Measurements from ENCODE around the gene INTS1. TPM values are rescaled to one million over a fixed set of nuclear protein-coding genes. Genes with fewer than 3 reads are reported as not detected.

INTS1 gene, protein sequence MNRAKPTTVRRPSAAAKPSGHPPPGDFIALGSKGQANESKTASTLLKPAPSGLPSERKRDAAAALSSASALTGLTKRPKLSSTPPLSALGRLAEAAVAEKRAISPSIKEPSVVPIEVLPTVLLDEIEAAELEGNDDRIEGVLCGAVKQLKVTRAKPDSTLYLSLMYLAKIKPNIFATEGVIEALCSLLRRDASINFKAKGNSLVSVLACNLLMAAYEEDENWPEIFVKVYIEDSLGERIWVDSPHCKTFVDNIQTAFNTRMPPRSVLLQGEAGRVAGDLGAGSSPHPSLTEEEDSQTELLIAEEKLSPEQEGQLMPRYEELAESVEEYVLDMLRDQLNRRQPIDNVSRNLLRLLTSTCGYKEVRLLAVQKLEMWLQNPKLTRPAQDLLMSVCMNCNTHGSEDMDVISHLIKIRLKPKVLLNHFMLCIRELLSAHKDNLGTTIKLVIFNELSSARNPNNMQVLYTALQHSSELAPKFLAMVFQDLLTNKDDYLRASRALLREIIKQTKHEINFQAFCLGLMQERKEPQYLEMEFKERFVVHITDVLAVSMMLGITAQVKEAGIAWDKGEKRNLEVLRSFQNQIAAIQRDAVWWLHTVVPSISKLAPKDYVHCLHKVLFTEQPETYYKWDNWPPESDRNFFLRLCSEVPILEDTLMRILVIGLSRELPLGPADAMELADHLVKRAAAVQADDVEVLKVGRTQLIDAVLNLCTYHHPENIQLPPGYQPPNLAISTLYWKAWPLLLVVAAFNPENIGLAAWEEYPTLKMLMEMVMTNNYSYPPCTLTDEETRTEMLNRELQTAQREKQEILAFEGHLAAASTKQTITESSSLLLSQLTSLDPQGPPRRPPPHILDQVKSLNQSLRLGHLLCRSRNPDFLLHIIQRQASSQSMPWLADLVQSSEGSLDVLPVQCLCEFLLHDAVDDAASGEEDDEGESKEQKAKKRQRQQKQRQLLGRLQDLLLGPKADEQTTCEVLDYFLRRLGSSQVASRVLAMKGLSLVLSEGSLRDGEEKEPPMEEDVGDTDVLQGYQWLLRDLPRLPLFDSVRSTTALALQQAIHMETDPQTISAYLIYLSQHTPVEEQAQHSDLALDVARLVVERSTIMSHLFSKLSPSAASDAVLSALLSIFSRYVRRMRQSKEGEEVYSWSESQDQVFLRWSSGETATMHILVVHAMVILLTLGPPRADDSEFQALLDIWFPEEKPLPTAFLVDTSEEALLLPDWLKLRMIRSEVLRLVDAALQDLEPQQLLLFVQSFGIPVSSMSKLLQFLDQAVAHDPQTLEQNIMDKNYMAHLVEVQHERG (N-terminal part only)
- total RNA-seq (ENCODE audit: low replicate concordance) = 44.2 and 53.1 TPM in 2 replicates

DNA sequence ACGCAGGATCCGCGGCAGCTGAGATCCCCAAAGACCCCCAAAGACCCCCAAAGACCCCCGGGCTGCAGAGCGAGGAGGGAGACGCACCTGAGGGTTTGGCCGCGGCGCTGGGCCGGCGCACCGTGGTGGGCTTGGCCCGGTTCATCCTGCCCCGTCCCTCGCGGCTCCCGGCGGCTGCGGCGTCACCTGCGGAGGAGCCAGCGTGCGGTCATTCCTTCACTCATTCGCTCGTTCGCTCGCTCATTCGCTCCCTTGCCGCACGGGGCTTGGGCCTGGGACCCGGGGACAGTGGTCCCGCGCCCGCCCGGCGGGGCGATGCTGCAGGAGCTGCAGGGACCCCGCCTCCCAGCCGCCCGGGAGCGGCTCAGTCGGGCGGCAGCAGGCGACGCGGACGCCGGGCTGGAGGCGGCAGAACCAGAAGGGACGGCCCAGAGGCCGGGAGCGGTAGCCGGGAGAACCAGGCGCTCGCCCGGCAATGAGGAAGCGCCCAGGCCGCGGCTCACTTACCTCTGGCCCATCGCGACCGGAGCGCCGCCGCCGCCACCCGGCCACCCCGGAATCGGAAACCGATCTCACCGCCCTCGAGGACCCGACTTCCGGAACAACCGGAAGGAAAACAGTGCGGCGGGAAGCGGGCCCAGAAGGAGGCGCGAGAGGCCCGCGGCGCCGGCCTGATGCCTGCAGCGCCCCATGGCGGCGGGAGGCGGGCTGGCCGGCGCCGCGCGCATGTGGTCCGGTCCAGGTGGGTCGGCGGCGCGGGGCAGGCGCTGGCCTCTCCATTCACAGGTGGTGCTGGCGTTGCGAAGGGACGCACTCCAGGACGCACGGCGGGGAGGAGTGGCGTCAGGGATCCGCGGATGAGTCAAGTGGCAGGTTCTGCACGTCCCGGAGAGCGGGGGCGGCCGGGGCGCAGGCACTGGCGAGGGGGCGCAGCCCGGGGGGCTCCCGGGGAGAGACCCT lies at the start of gene INTS1:
Gene INTS1, minus strand, starts transcription at position 574 of the 960 bp plus-strand sequence. Its CDS starts 429 bp downstream, at position 145.
- TF ChIP-seq, protein P1, sequence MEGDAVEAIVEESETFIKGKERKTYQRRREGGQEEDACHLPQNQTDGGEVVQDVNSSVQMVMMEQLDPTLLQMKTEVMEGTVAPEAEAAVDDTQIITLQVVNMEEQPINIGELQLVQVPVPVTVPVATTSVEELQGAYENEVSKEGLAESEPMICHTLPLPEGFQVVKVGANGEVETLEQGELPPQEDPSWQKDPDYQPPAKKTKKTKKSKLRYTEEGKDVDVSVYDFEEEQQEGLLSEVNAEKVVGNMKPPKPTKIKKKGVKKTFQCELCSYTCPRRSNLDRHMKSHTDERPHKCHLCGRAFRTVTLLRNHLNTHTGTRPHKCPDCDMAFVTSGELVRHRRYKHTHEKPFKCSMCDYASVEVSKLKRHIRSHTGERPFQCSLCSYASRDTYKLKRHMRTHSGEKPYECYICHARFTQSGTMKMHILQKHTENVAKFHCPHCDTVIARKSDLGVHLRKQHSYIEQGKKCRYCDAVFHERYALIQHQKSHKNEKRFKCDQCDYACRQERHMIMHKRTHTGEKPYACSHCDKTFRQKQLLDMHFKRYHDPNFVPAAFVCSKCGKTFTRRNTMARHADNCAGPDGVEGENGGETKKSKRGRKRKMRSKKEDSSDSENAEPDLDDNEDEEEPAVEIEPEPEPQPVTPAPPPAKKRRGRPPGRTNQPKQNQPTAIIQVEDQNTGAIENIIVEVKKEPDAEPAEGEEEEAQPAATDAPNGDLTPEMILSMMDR (IDR thresholded peaks at IDR 0.05; ENCODE audit: insufficient read depth, low read length) = peak; percentile 65
- H3K4me3 ChIP-seq (ENCODE audit: low read depth, low read length) = peak within 1 kb of the TSS; percentile 94
- DNase-seq (ENCODE audit: low read depth) = peak; percentile 84

DNA sequence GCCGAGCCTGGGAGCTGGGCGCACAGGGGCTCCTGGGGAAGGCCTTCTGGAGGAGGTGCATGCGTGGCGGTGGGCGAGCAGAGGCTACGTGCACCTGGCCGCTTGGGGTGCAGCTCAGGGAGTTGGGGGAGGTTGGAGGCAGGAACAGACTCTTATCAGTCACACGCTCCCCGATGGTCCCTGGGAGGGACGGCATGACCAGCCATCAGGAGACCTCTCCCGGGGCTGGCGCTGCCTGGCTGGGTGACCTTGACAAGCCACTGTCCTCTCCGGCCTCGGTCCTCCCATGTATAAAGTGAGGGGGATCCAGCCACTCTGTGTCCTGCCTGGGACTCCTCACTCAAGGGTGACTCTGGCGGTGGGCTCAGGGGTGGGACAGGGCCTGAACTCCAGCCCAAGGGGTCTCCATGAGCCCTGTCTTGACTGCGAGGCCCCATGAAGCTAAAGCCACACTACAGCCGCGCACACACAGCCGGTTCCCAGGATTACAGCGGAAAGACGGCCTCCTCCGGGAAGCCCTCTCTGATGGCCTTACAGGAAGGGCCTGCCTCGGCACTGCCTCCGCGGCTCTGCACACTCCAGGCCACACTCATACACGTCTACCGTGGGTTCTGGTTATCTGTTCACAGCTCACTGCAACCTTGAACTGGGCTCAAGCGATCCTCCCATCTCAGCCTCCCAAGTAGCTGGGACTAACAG lies 49.5 kb upstream of the INTS1 start:
- no peak overlapping the region for H3K4me3 ChIP-seq (ENCODE audit: low read depth, low read length)
- TF ChIP-seq, protein P1 (IDR thresholded peaks at IDR 0.05; ENCODE audit: insufficient read depth, low read length) = no peak
- no peak for DNase-seq (ENCODE audit: low read depth)

DNA sequence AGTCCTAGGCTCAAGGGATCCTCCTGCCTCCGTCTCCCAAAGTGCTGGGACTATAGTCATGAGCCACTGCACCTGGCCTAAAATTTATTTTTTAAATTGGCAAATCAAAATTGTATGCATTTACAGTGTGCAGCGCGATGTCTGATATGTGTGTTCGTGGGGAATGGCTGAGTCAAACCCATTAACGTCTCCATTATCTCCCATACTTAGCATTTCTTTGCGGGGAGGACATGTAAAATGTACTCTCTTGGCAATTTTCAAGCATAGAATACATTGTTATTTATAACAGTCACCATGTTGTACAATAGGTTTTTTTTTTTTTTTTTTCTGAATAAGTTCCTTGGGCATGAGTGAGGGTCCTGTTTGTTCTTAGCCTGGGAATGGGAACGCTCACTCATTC lies 48.0 kb upstream of the INTS1 start:
- no peak for DNase-seq (ENCODE audit: low read depth)
- TF ChIP-seq, protein P1 (IDR thresholded peaks at IDR 0.05; ENCODE audit: insufficient read depth, low read length) = no peak

DNA sequence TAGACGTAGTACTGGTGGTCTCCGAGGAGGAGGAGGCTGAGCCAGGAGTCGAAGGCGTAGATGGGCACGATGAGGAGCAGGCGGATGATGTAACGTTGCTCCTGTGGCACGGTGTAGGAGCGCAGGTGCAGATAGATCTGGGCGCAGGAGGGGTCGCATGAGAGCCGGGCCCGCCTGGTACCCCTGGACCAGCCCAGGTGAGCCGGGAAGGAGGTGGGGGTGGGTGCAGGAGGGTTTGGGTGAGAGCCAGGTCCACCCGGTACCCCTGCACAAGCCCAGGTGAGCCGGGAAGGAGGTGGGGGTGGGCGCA lies 46.6 kb upstream of the INTS1 start:
- H3K4me3 ChIP-seq (ENCODE audit: low read depth, low read length) = no peak overlapping the region
- DNase-seq (ENCODE audit: low read depth) = no peak

More for the DNA sequence above, 48.0 kb upstream of the INTS1 start:
- no peak overlapping the region for H3K4me3 ChIP-seq (ENCODE audit: low read depth, low read length)

DNA sequence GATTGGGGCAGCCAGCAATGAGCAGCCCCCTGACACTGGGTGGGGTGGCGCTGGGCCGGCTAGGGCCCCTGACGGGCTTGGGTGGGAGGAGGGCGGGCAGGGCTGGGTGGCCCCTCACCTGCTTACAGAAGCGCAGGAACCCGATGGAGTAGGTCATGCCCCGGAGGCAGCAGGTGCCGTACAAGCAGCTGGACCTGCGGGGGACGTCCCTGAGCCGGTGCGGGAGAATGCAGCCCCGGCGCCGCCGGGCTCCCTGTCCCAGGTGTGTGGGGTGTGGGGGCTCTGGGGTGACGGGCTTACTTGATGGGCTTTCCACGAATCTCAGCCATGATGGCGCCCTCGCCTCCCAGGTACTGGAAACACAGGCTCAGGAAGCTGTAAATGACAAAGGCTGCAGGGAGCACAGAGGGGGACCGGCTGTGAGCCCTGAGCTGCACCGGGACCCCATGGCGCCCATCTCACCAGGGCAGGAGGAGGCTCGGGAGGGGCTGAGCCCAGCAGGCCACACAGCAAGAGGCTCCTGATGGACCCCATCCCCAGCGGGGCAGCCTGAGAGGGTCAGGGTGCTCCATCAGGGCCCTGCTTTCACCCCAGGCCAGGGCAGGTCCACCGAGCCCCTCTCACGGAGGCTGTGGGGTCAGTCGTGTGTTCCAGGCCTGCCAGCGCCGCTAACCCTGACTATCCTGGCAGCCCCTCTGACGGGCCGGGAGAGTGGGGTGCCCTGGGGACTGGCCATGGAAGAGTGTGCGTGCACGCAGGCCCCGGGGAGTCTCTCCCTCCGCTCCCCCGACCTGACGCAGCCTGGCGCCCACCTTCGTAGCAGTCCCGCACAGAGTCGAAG lies 46.0 kb upstream of the INTS1 start:
- DNase-seq (ENCODE audit: low read depth) = no peak
- no peak overlapping the region for H3K4me3 ChIP-seq (ENCODE audit: low read depth, low read length)
- TF ChIP-seq, protein P1 (IDR thresholded peaks at IDR 0.05; ENCODE audit: insufficient read depth, low read length) = no peak

More for the DNA sequence above, 46.6 kb upstream of the INTS1 start:
- TF ChIP-seq, protein P1 (IDR thresholded peaks at IDR 0.05; ENCODE audit: insufficient read depth, low read length) = no peak
